Tibial nerve (tissue), 4 donors: ENCODE measurements around the gene ZCCHC24. TPM values are rescaled to one million over a fixed set of nuclear protein-coding genes. Genes with fewer than 3 reads are reported as not detected.

ENCODE experiments used
- total RNA-seq, 4 donors: library from RNA; depleted of rRNA; stranded (reverse); fragments of >200 nt; gene quantifications; one replicate each; pipeline ENCODE4 v1.1.0, GENCODE V29; 2016

The ZCCHC24 gene
- total RNA-seq, 4 donors from 2014 or later, result 122 to 165 (median 138) TPM

Other genes starting within 250 kb of the ZCCHC24 start
- 10 to 100 TPM; 16.6 to 36.0 (median 20.6) TPM for gene PPIF, start 98.2 kb downstream of the ZCCHC24 start, total RNA-seq
- under 1 TPM in 1 of 4 donors, not detected in 3; 0.90 TPM for gene EIF5AL1, start 66.9 kb upstream of the ZCCHC24 start, total RNA-seq
- gene SFTPA2, start 114.8 kb upstream of the ZCCHC24 start, total RNA-seq, result 1 to 10 TPM in 1 of 4 donors, under 1 TPM in 2, not detected in 1; 0.44 to 5.7 (median 0.60) TPM
- gene SFTPA1, start 165.3 kb upstream of the ZCCHC24 start, total RNA-seq, result not detected